ENCODE measurements around the gene LDLRAD3.

The LDLRAD3 gene

DNA sequence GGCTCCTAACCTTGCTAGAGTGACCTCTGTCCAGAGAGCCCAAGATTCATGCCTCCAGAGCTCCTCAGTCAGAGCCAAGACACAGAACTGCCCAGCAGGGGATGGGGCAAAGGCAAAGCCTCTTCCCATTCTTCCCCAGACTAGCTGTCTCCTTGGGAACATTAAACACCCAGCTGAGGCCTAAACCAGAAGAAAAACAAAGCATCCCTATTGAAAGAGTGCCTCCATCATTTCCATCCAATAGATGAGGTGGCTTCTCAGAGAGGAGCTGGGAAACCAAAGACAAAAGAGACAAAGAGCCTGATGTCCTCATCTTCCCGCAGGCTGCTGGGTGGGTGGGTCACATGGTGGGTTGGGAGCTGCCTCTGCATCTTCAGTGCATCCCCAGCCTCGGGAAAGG is 308.0 kb downstream of the LDLRAD3 start:
- Histone ChIP-seq H4K20me1 (ENCODE audit: insufficient read depth, low read length) (no peaks in the 10 kb centered on the region), H3K4me3 (ENCODE audit: low read length) (no peak overlapping the region)
- TF ChIP-seq, protein P1, sequence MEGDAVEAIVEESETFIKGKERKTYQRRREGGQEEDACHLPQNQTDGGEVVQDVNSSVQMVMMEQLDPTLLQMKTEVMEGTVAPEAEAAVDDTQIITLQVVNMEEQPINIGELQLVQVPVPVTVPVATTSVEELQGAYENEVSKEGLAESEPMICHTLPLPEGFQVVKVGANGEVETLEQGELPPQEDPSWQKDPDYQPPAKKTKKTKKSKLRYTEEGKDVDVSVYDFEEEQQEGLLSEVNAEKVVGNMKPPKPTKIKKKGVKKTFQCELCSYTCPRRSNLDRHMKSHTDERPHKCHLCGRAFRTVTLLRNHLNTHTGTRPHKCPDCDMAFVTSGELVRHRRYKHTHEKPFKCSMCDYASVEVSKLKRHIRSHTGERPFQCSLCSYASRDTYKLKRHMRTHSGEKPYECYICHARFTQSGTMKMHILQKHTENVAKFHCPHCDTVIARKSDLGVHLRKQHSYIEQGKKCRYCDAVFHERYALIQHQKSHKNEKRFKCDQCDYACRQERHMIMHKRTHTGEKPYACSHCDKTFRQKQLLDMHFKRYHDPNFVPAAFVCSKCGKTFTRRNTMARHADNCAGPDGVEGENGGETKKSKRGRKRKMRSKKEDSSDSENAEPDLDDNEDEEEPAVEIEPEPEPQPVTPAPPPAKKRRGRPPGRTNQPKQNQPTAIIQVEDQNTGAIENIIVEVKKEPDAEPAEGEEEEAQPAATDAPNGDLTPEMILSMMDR (IDR thresholded peaks at IDR 0.05; ENCODE audit: low read depth, low read length): no peak
- no peak for TF ChIP-seq EZH2phosphoT487 (IDR thresholded peaks at IDR 0.05; ENCODE audit: low read depth)

GRCh38 chr11:36253238-36253637 is 309.4 kb downstream of the LDLRAD3 start:
- no peaks in the 10 kb centered on the region for H3K79me2 ChIP-seq (ENCODE audit: low read length)
- no peaks in the 10 kb centered on the region for H3K36me3 ChIP-seq (replicated peaks; ENCODE audit: low read depth, low read length)
- H2AFZ ChIP-seq (ENCODE audit: low read depth, low read length): no peak overlapping the region
- H3K4me3 ChIP-seq (ENCODE audit: low read length): no peak overlapping the region
- no peak overlapping the region for H3K9ac ChIP-seq (ENCODE audit: low read length)
- H3K27ac ChIP-seq (ENCODE audit: low read length): no peak overlapping the region
- no peaks in the 10 kb centered on the region for H3K4me1 ChIP-seq (ENCODE audit: low read length)
- peaks cover 33% of the 10 kb centered on the region for H3K27me3 ChIP-seq (ENCODE audit: low read depth, low read length)
- no peak for TF ChIP-seq EZH2phosphoT487 (IDR thresholded peaks at IDR 0.05; ENCODE audit: low read depth)
- TF ChIP-seq, protein P1 (IDR thresholded peaks at IDR 0.05; ENCODE audit: low read depth, low read length): no peak
- no peaks in the 10 kb centered on the region for H4K20me1 ChIP-seq (ENCODE audit: insufficient read depth, low read length)
- H3K4me2 ChIP-seq (ENCODE audit: low read length): no peak overlapping the region
- no peaks in the 10 kb centered on the region for H3K9me3 ChIP-seq (ENCODE audit: insufficient read depth, low read length)

More for the DNA sequence above, 308.0 kb downstream of the LDLRAD3 start:
- Histone ChIP-seq H3K9me3 (ENCODE audit: insufficient read depth, low read length) (no peaks in the 10 kb centered on the region), H3K36me3 (replicated peaks; ENCODE audit: low read depth, low read length) (no peaks in the 10 kb centered on the region), H3K4me1 (ENCODE audit: low read length) (no peaks in the 10 kb centered on the region), H3K9ac (ENCODE audit: low read length) (no peak overlapping the region), H3K79me2 (ENCODE audit: low read length) (no peaks in the 10 kb centered on the region), H3K27ac (ENCODE audit: low read length) (no peak overlapping the region), H3K4me2 (ENCODE audit: low read length) (no peak overlapping the region), H2AFZ (ENCODE audit: low read depth, low read length) (no peak overlapping the region), H3K27me3 (ENCODE audit: low read depth, low read length) (peaks cover 41% of the 10 kb centered on the region)

DNA sequence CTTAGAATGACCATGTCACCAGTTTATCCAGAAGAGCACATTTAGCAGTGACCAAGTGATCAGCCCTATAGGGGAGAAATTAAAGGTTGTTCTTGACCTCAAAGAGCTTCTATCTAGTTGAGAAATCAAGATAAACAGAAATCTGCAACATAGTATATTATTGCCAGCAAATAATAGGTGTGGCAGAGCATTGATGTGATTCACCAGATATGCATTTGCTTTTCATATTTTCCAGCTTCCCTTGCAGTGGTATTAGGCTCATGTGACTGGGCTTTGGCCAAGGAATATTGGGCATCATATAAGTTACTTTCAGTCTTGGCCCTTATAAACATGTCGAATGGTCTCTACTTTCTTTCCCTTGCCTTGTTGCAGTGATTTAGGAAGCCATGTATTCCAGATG is 310.9 kb downstream of the LDLRAD3 start:
- H3K36me3 ChIP-seq (replicated peaks; ENCODE audit: low read depth, low read length): no peaks in the 10 kb centered on the region
- H4K20me1 ChIP-seq (ENCODE audit: insufficient read depth, low read length): no peaks in the 10 kb centered on the region
- no peak overlapping the region for H3K4me2 ChIP-seq (ENCODE audit: low read length)
- no peaks in the 10 kb centered on the region for H3K9me3 ChIP-seq (ENCODE audit: insufficient read depth, low read length)
- H3K4me1 ChIP-seq (ENCODE audit: low read length): no peaks in the 10 kb centered on the region
- no peak overlapping the region for H3K27ac ChIP-seq (ENCODE audit: low read length)
- TF ChIP-seq EZH2phosphoT487 (IDR thresholded peaks at IDR 0.05; ENCODE audit: low read depth): no peak
- TF ChIP-seq, protein P1 (IDR thresholded peaks at IDR 0.05; ENCODE audit: low read depth, low read length): no peak
- H3K79me2 ChIP-seq (ENCODE audit: low read length): no peaks in the 10 kb centered on the region
- no peak overlapping the region for H3K9ac ChIP-seq (ENCODE audit: low read length)
- H3K27me3 ChIP-seq (ENCODE audit: low read depth, low read length): peaks cover 23% of the 10 kb centered on the region
- no peak overlapping the region for H2AFZ ChIP-seq (ENCODE audit: low read depth, low read length)
- no peak overlapping the region for H3K4me3 ChIP-seq (ENCODE audit: low read length)

- Histone ChIP-seq H3K4me2 (ENCODE audit: low read length) (no peak overlapping the region), H3K27ac (ENCODE audit: low read length) (no peak overlapping the region), H3K4me3 (ENCODE audit: low read length) (no peak overlapping the region), H2AFZ (ENCODE audit: low read depth, low read length) (no peak overlapping the region), H3K9me3 (ENCODE audit: insufficient read depth, low read length) (no peaks in the 10 kb centered on the region), H3K27me3 (ENCODE audit: low read depth, low read length) (peaks cover 29% of the 10 kb centered on the region), H4K20me1 (ENCODE audit: insufficient read depth, low read length) (no peaks in the 10 kb centered on the region), H3K36me3 (replicated peaks; ENCODE audit: low read depth, low read length) (no peaks in the 10 kb centered on the region), H3K9ac (ENCODE audit: low read length) (no peak overlapping the region), H3K4me1 (ENCODE audit: low read length) (no peaks in the 10 kb centered on the region), H3K79me2 (ENCODE audit: low read length) (no peaks in the 10 kb centered on the region)
- TF ChIP-seq, protein P1 (IDR thresholded peaks at IDR 0.05; ENCODE audit: low read depth, low read length): no peak
- no peak for TF ChIP-seq EZH2phosphoT487 (IDR thresholded peaks at IDR 0.05; ENCODE audit: low read depth)
Observed at GRCh38 chr11:36257351-36257750, 313.5 kb downstream of the LDLRAD3 start.
